Lower leg skin (tissue), 4 donors: Measurements from ENCODE around the gene DOK4. TPM values are rescaled to one million over a fixed set of nuclear protein-coding genes. Genes with fewer than 3 reads are reported as not detected.
A peak's percentile ranks its signal among the peaks of the same experiment; 100 is the strongest.

Source experiments
- DNase-seq, 2 donors: peaks; one replicate each; pipeline ENCODE4 v3.0.0-alpha.2; 2019; ENCODE audit warnings: low spot score in 2 of 2
- H3K4me3 ChIP-seq: fragments of 200-600 bp; sonication (generic); 2 replicates; pipeline ENCODE4 v1.5.1; 2017; ENCODE audit warnings: mild to moderate bottlenecking, low read depth; ENCODE audit not compliant: poor library complexity, severe bottlenecking
- CTCF ChIP-seq, 3 donors: fragments of 450-650 bp; IDR thresholded peaks; one replicate each; pipeline ENCODE4 v1.5.1; 2016; ENCODE audit warnings: antibody characterized with exemption in 3 of 3, mild to moderate bottlenecking in 3 of 3, moderate library complexity in 2 of 3
- POLR2A ChIP-seq, 2 donors: fragments of 450-650 bp; IDR thresholded peaks; one replicate each; pipeline ENCODE4 v1.6.1; 2016 to 2017; ENCODE audit warnings: antibody characterized with exemption in 2 of 2, mild to moderate bottlenecking in 1 of 2, moderate library complexity in 1 of 2
- WGBS, 2 donors: methylation state at CpG; one replicate each; pipeline ENCODE4 v1.1.5; 2018; 5-methylcytosine and 5-hydroxymethylcytosine counted together
- intact Hi-C: fragments of 100-400 bp; cut with DNase I; formaldehyde crosslinking; loops from one replicate; pipeline ENCODE4 v1.15.0; 2023; ENCODE audit warnings: low total_unique reads
- total RNA-seq, 4 donors: library from RNA; depleted of rRNA; stranded (reverse); fragments of >200 nt; gene quantifications; one replicate each; pipeline ENCODE4 v1.1.0, GENCODE V29; 2016

Gene DOK4
- total RNA-seq, 4 donors from 2014 or later: 38.9 to 60.5 (median 44.6) TPM

- 1% methylated on average over 16 of the region's 16 CpGs for WGBS, 2 donors
- TF ChIP-seq POLR2A (IDR thresholded peaks at IDR 0.05) (no peak), CTCF (IDR thresholded peaks at IDR 0.05) (no peak)
- H3K4me3 ChIP-seq: peak overlapping the region; percentile 54
- peak in 1 of 2 donors; percentile 80 for DNase-seq
- intact Hi-C loops: no loop called here
Measured at GRCh38 chr16:57462978-57463362, 23.3 kb downstream of the DOK4 start.

GRCh38 chr16:57462209-57462977, 23.9 kb downstream of the DOK4 start, which contains the start of gene POLR2C:
POLR2C (plus strand) TSS chr16:57462679; CDS start chr16:57462725, 46 bp downstream.
- H3K4me3 ChIP-seq: peak within 1 kb of the TSS; percentile 54
- peak; percentile 84 to 97 for DNase-seq
- WGBS, 2 donors: 2% methylated on average over 20 to 38 of the region's 47 CpGs
- TF ChIP-seq POLR2A (IDR thresholded peaks at IDR 0.05) (peak in 1 of 2 donors; percentile 81), CTCF (IDR thresholded peaks at IDR 0.05) (peak in 1 of 3 donors; percentile 95)
- intact Hi-C loops: no loop called here

GRCh38 chr16:57452021-57452420, 34.3 kb downstream of the DOK4 start:
- no peak overlapping the region for H3K4me3 ChIP-seq
- 91% methylated on average over 10 of the region's 10 CpGs for WGBS, 2 donors
- TF ChIP-seq POLR2A (IDR thresholded peaks at IDR 0.05) (no peak), CTCF (IDR thresholded peaks at IDR 0.05) (no peak)
- intact Hi-C loops: no loop called here
- DNase-seq: no peak

- intact Hi-C loops: no loop called here
- peak within 1 kb of the TSS; percentile 94 for H3K4me3 ChIP-seq
- TF ChIP-seq POLR2A (IDR thresholded peaks at IDR 0.05) (peak in 1 of 2 donors; percentile 10), CTCF (IDR thresholded peaks at IDR 0.05) (no peak)
- DNase-seq: peak; percentile 91 to 99
- 0 to 1% methylated on average over 45 to 62 of the region's 68 CpGs for WGBS, 2 donors
Measured at GRCh38 chr16:57447186-57447962, 38.9 kb downstream of the DOK4 start, which contains the start of the genes CIAPIN1 and COQ9. CIAPIN1 (minus strand) TSS chr16:57447385; CDS start chr16:57440928, 6,457 bp downstream. COQ9 (plus strand) TSS chr16:57447479; CDS start chr16:57447506, 27 bp downstream.

- peak overlapping the region; percentile 94 for H3K4me3 ChIP-seq
- intact Hi-C loops: no loop called here
- 2% methylated on average over 20 to 28 of the region's 28 CpGs for WGBS, 2 donors
- no peak for TF ChIP-seq POLR2A (IDR thresholded peaks at IDR 0.05)
- no peak for TF ChIP-seq CTCF (IDR thresholded peaks at IDR 0.05)
- DNase-seq: peak in 1 of 2 donors; percentile 88
Measured at GRCh38 chr16:57446531-57447185, 39.6 kb downstream of the DOK4 start.
